T-helper 1 cell treated with Interleukin-12 subunit alpha and Interleukin-12 subunit beta and Interleukin-4 antibody, amounts not matched to agents 30 μg/mL and 1 μg/mL, for 36 hours (primary cell): ENCODE data around the gene SPATA20.

Experiments used
- H3K27ac Mint-ChIP-seq: one replicate; pipeline ENCODE4 v1.8.0; 2021; ENCODE audit warnings: mild to moderate bottlenecking, mixed read lengths
- H3K27me3 Mint-ChIP-seq: one replicate; pipeline ENCODE4 v1.8.0; 2021; ENCODE audit warnings: low read depth, mixed read lengths
- H3K36me3 Mint-ChIP-seq: one replicate; pipeline ENCODE4 v1.8.0; 2021; ENCODE audit warnings: low read depth, mixed read lengths
- H3K4me1 Mint-ChIP-seq: one replicate; pipeline ENCODE4 v1.8.0; 2021; ENCODE audit warnings: low read depth, mixed read lengths
- H3K4me3 Mint-ChIP-seq: one replicate; pipeline ENCODE4 v1.8.0; 2021; ENCODE audit warnings: mild to moderate bottlenecking, moderate library complexity, mixed read lengths
- H3K9me3 Mint-ChIP-seq: one replicate; pipeline ENCODE4 v1.8.0; 2021; ENCODE audit warnings: mixed read lengths

SPATA20 gene

GRCh38 chr17:50514936-50515702 is 31.9 kb upstream of the SPATA20 start:
- no peaks in the 10 kb centered on the region for H3K27me3 Mint-ChIP-seq
- peaks cover 29% of the 10 kb centered on the region for H3K4me1 Mint-ChIP-seq
- H3K27ac Mint-ChIP-seq, result no peak overlapping the region
- no peaks in the 10 kb centered on the region for H3K9me3 Mint-ChIP-seq
- no peaks in the 10 kb centered on the region for H3K36me3 Mint-ChIP-seq
- no peak overlapping the region for H3K4me3 Mint-ChIP-seq

- no peaks in the 10 kb centered on the region for H3K36me3 Mint-ChIP-seq
- no peak overlapping the region for H3K27ac Mint-ChIP-seq
Observed at GRCh38 chr17:50517011-50517410, 30.0 kb upstream of the SPATA20 start.

GRCh38 chr17:50517504-50518383 is 29.2 kb upstream of the SPATA20 start:
- Mint-ChIP-seq H3K27me3 (no peaks in the 10 kb centered on the region), H3K27ac (no peak overlapping the region), H3K36me3 (no peaks in the 10 kb centered on the region), H3K9me3 (no peaks in the 10 kb centered on the region), H3K4me1 (peaks cover 12% of the 10 kb centered on the region), H3K4me3 (no peak overlapping the region)

More at GRCh38 chr17:50517011-50517410, 30.0 kb upstream of the SPATA20 start:
- H3K4me1 Mint-ChIP-seq, result peaks cover 15% of the 10 kb centered on the region
- no peaks in the 10 kb centered on the region for H3K9me3 Mint-ChIP-seq
- H3K4me3 Mint-ChIP-seq, result no peak overlapping the region
- H3K27me3 Mint-ChIP-seq, result no peaks in the 10 kb centered on the region

- H3K27ac Mint-ChIP-seq, result no peak overlapping the region
- H3K4me1 Mint-ChIP-seq, result peaks cover 12% of the 10 kb centered on the region
- no peaks in the 10 kb centered on the region for H3K9me3 Mint-ChIP-seq
- no peaks in the 10 kb centered on the region for H3K36me3 Mint-ChIP-seq
- H3K4me3 Mint-ChIP-seq, result no peak overlapping the region
- H3K27me3 Mint-ChIP-seq, result no peaks in the 10 kb centered on the region
Observed at GRCh38 chr17:50518384-50519023, 28.5 kb upstream of the SPATA20 start.

- H3K27ac Mint-ChIP-seq, result no peak overlapping the region
- H3K4me3 Mint-ChIP-seq, result no peak overlapping the region
- peaks cover 12% of the 10 kb centered on the region for H3K4me1 Mint-ChIP-seq
- no peaks in the 10 kb centered on the region for H3K27me3 Mint-ChIP-seq
- H3K36me3 Mint-ChIP-seq, result no peaks in the 10 kb centered on the region
- H3K9me3 Mint-ChIP-seq, result no peaks in the 10 kb centered on the region
Observed at GRCh38 chr17:50519141-50519834, 27.7 kb upstream of the SPATA20 start.

GRCh38 chr17:50520483-50520882 is 26.5 kb upstream of the SPATA20 start:
- Mint-ChIP-seq H3K9me3 (no peaks in the 10 kb centered on the region), H3K4me3 (no peak overlapping the region), H3K4me1 (peaks cover 12% of the 10 kb centered on the region), H3K36me3 (no peaks in the 10 kb centered on the region), H3K27ac (no peak overlapping the region), H3K27me3 (no peaks in the 10 kb centered on the region)

GRCh38 chr17:50521514-50521913 is 25.5 kb upstream of the SPATA20 start:
- Mint-ChIP-seq H3K4me3 (no peak overlapping the region), H3K27ac (no peak overlapping the region), H3K27me3 (no peaks in the 10 kb centered on the region), H3K36me3 (no peaks in the 10 kb centered on the region), H3K4me1 (peaks cover 11% of the 10 kb centered on the region), H3K9me3 (no peaks in the 10 kb centered on the region)

- H3K4me1 Mint-ChIP-seq, result no peaks in the 10 kb centered on the region
- no peak overlapping the region for H3K27ac Mint-ChIP-seq
- no peaks in the 10 kb centered on the region for H3K36me3 Mint-ChIP-seq
- no peaks in the 10 kb centered on the region for H3K9me3 Mint-ChIP-seq
- H3K4me3 Mint-ChIP-seq, result no peak overlapping the region
- H3K27me3 Mint-ChIP-seq, result no peaks in the 10 kb centered on the region
Observed at GRCh38 chr17:50522766-50523165, 24.2 kb upstream of the SPATA20 start.

- no peaks in the 10 kb centered on the region for H3K9me3 Mint-ChIP-seq
- no peak overlapping the region for H3K4me3 Mint-ChIP-seq
- no peaks in the 10 kb centered on the region for H3K36me3 Mint-ChIP-seq
- H3K4me1 Mint-ChIP-seq, result no peaks in the 10 kb centered on the region
- no peak overlapping the region for H3K27ac Mint-ChIP-seq
- H3K27me3 Mint-ChIP-seq, result no peaks in the 10 kb centered on the region
Observed at GRCh38 chr17:50523208-50523607, 23.8 kb upstream of the SPATA20 start.

- Mint-ChIP-seq H3K27me3 (peaks cover 8% of the 10 kb centered on the region), H3K36me3 (no peaks in the 10 kb centered on the region), H3K4me3 (no peak overlapping the region), H3K27ac (no peak overlapping the region), H3K9me3 (no peaks in the 10 kb centered on the region), H3K4me1 (no peaks in the 10 kb centered on the region)
Observed at GRCh38 chr17:50524838-50525237, 22.1 kb upstream of the SPATA20 start.

- Mint-ChIP-seq H3K27ac (no peak overlapping the region), H3K4me3 (no peak overlapping the region), H3K9me3 (no peaks in the 10 kb centered on the region), H3K36me3 (no peaks in the 10 kb centered on the region), H3K4me1 (no peaks in the 10 kb centered on the region), H3K27me3 (peaks cover 25% of the 10 kb centered on the region)
Observed at GRCh38 chr17:50527155-50527762, 19.7 kb upstream of the SPATA20 start.

- Mint-ChIP-seq H3K4me3 (no peak overlapping the region), H3K4me1 (no peaks in the 10 kb centered on the region), H3K27me3 (peaks cover 30% of the 10 kb centered on the region), H3K9me3 (no peaks in the 10 kb centered on the region), H3K36me3 (no peaks in the 10 kb centered on the region), H3K27ac (no peak overlapping the region)
Observed at GRCh38 chr17:50527949-50528474, 19.0 kb upstream of the SPATA20 start.

GRCh38 chr17:50529849-50530248 is 17.1 kb upstream of the SPATA20 start:
- peaks cover 3% of the 10 kb centered on the region for H3K4me1 Mint-ChIP-seq
- no peaks in the 10 kb centered on the region for H3K36me3 Mint-ChIP-seq
- no peak overlapping the region for H3K27ac Mint-ChIP-seq

More at GRCh38 chr17:50529849-50530248, 17.1 kb upstream of the SPATA20 start:
- no peak overlapping the region for H3K4me3 Mint-ChIP-seq
- H3K27me3 Mint-ChIP-seq, result peaks cover 48% of the 10 kb centered on the region
- H3K9me3 Mint-ChIP-seq, result no peaks in the 10 kb centered on the region
